OCI-LY7 (cell line): ENCODE measurements around the gene FAM13B. TPM values are rescaled to one million over a fixed set of nuclear protein-coding genes. Genes with fewer than 3 reads are reported as not detected.

Experiments used
- BruUV-seq: library from RNA; stranded (reverse); fragments of 400-500 nt; replicated peaks from 2 replicates; lab custom pipeline; 2021; lab: Mats Ljungman, UMichigan
- CTCF ChIA-PET: fragments of 300-600 bp; sonication (Branson Sonifier 250); formaldehyde crosslinking; loops from one replicate; lab custom pipeline; 2022; ENCODE audit warnings: antibody characterized with exemption; ENCODE audit not compliant: unreplicated experiment; lab: Charles Lee
- POLR2A ChIA-PET: fragments of 300-600 bp; sonication (Branson Sonifier 250); formaldehyde crosslinking; loops from one replicate; lab custom pipeline; 2022; ENCODE audit warnings: antibody characterized with exemption; lab: Charles Lee
- DNase-seq: peaks from one replicate; pipeline ENCODE4 v3.0.0-alpha.2; 2015; ENCODE audit warnings: low spot score
- H2AFZ ChIP-seq: fragments of 200-600 bp; sonication (generic), shearing (Covaris generic); 2 replicates; pipeline ENCODE4 v1.6.1; 2014; ENCODE audit warnings: mild to moderate bottlenecking, antibody characterized with exemption, low read length, moderate library complexity
- H3K27ac ChIP-seq: fragments of 200-600 bp; sonication (generic); 2 replicates; pipeline ENCODE4 v1.5.1; 2014; ENCODE audit warnings: mixed run types, low read depth, mild to moderate bottlenecking, moderate library complexity, low read length, inconsistent platforms; ENCODE audit not compliant: poor library complexity, severe bottlenecking
- H3K36me3 ChIP-seq: fragments of 200-600 bp; sonication (generic); 2 replicates; pipeline ENCODE4 v1.6.1; 2014; ENCODE audit warnings: mild to moderate bottlenecking, antibody characterized with exemption, low read length, moderate library complexity, mixed read lengths; ENCODE audit not compliant: insufficient read depth
- H3K4me1 ChIP-seq: fragments of 200-600 bp; sonication (generic); 2 replicates; pipeline ENCODE4 v1.5.1; 2014; ENCODE audit warnings: mild to moderate bottlenecking, low read length; ENCODE audit not compliant: insufficient read depth, poor library complexity, severe bottlenecking
- H3K4me2 ChIP-seq: fragments of 200-600 bp; sonication (generic); 2 replicates; pipeline ENCODE4 v1.6.1; 2014; ENCODE audit warnings: mild to moderate bottlenecking, low read length
- H3K4me3 ChIP-seq: fragments of 200-600 bp; sonication (generic); 2 replicates; pipeline ENCODE4 v1.5.1; 2014; ENCODE audit warnings: mild to moderate bottlenecking, low read depth, low read length; ENCODE audit not compliant: poor library complexity, severe bottlenecking
- H3K79me2 ChIP-seq: fragments of 200-600 bp; sonication (generic); 2 replicates; pipeline ENCODE4 v1.6.1; 2016; ENCODE audit warnings: low read depth, mild to moderate bottlenecking, low read length, moderate library complexity, mixed read lengths; ENCODE audit not compliant: insufficient read depth
- H3K9me2 ChIP-seq: fragments of 200-600 bp; sonication (generic); 2 replicates; pipeline ENCODE4 v1.6.1; 2016; ENCODE audit warnings: mild to moderate bottlenecking, low read length, mixed read lengths; ENCODE audit not compliant: insufficient read depth
- H3K9me3 ChIP-seq: fragments of 200-600 bp; sonication (generic); 2 replicates; pipeline ENCODE4 v1.6.1; 2014; ENCODE audit warnings: mild to moderate bottlenecking, mixed run types, low read length, mixed read lengths
- H4K20me1 ChIP-seq: fragments of 200-600 bp; sonication (generic); 2 replicates; pipeline ENCODE4 v1.6.1; 2014; ENCODE audit warnings: mild to moderate bottlenecking, antibody characterized with exemption, low read length, moderate library complexity, mixed read lengths; ENCODE audit not compliant: insufficient read depth
- CTCF ChIP-seq: fragments of 200-600 bp; sonication (generic); conservative IDR thresholded peaks from 2 replicates; pipeline ENCODE4 v1.5.1; 2014; ENCODE audit warnings: mild to moderate bottlenecking, antibody characterized with exemption, low read length, moderate library complexity, mixed read lengths
- EZH2phosphoT487 ChIP-seq: fragments of 200-600 bp; sonication (generic); IDR thresholded peaks from 2 replicates; pipeline ENCODE4 v1.6.1; 2018; ENCODE audit warnings: low read depth, borderline replicate concordance, mild to moderate bottlenecking, mixed run types, antibody characterized with exemption, low read length, moderate library complexity, mixed read lengths
- intact Hi-C: fragments of 100-400 bp; cut with micrococcal nuclease; formaldehyde crosslinking; loops from one replicate; pipeline ENCODE4 v1.10.0; 2022; ENCODE audit not compliant: unreplicated experiment
- total RNA-seq, 2 experiments: library from RNA; depleted of rRNA in 1 of 2; stranded (reverse); fragments of >200 nt in 1 of 2; shearing (Covaris generic) in 1 of 2; gene quantifications; 2 replicates each; pipeline ENCODE4 v1.2.3, GENCODE V29; 2014 to 2022

FAM13B gene
- total RNA-seq, 2 experiments from 2014 or later: 21.5 to 35.7 TPM

- peak; percentile 28 for DNase-seq
- Histone ChIP-seq H3K4me1 (peaks cover 29% of the 10 kb centered on the region), H3K4me2 (peak overlapping the region; percentile 14), H3K4me3 (no peak overlapping the region), H3K36me3 (no peaks in the 10 kb centered on the region), H3K9me2 (no peaks in the 10 kb centered on the region), H3K79me2 (peaks cover 2% of the 10 kb centered on the region; the same call in 1 of the 2 replicates), H4K20me1 (0 out of 2 replicates have a peak, but pooled peaks cover under 1% of the 10 kb centered on the region), H2AFZ (peak overlapping the region; percentile 74; the same call in 1 of the 2 replicates), H3K27ac (no peak overlapping the region), H3K9me3 (no peaks in the 10 kb centered on the region)
- ChIA-PET POLR2A (interaction anchor here (0.6 kb wide), 1 partner anchor 90 kb away, joined by 3 read pairs; no protein-coding TSS in a partner anchor), CTCF (interaction anchor here (0.6 kb wide), 1 partner anchor 30 kb away, joined by 3 read pairs; no protein-coding TSS in a partner anchor)
- TF ChIP-seq EZH2phosphoT487 (no peak), CTCF (no peak)
- intact Hi-C loops: loop anchor here (10.0 kb wide), 1 partner anchor 538 kb away; the partner anchor contains the start of gene HSPA9
- no TSS peak for BruUV-seq
These were observed 4.4 kb upstream of the FAM13B start for GRCh38 chr5:138037271-138037670.

- H3K4me3 ChIP-seq: no peak overlapping the region
- H3K4me2 ChIP-seq: peak overlapping the region; percentile 47
- peak overlapping the region; percentile 88 for H2AFZ ChIP-seq
- H3K27ac ChIP-seq: no peak overlapping the region
- no TSS peak for BruUV-seq
- ChIA-PET POLR2A (interaction anchor here (0.6 to 1.3 kb wide), 2 partner anchors 8 to 95 kb away, joined by 3 to 4 read pairs; no protein-coding TSS in a partner anchor), CTCF (interaction anchor here (0.7 to 1.0 kb wide), 3 partner anchors 27 to 97 kb away, joined by 3 to 4 read pairs (median 3); no protein-coding TSS in a partner anchor)
- H3K4me1 ChIP-seq: peaks cover 38% of the 10 kb centered on the region
- intact Hi-C loops: loop anchor here (1.0 to 10.0 kb wide), 2 partner anchors 32 to 539 kb away; partner anchors contain the start of gene HSPA9
- peak; percentile 90 for DNase-seq
- peak; percentile 99 for TF ChIP-seq CTCF
- TF ChIP-seq EZH2phosphoT487: no peak
- no peaks in the 10 kb centered on the region for H3K9me3 ChIP-seq
- peaks cover 5% of the 10 kb centered on the region for H3K36me3 ChIP-seq
- peaks cover 16% of the 10 kb centered on the region for H3K79me2 ChIP-seq
- no peaks in the 10 kb centered on the region for H3K9me2 ChIP-seq
- H4K20me1 ChIP-seq: peaks cover 12% of the 10 kb centered on the region; the same call in 1 of the 2 replicates
These were observed 3.0 kb upstream of the FAM13B start for GRCh38 chr5:138035605-138036537.
